HG03432 (cell line): ENCODE data around the gene OXNAD1.
A peak's percentile ranks its signal among the peaks of the same experiment; 100 is the strongest.

Experiments
- ATAC-seq: cut with Tn5 transposase; IDR thresholded peaks from one replicate; pipeline ENCODE4 v1.9.1; 2021; ENCODE audit warnings: mild to moderate bottlenecking, moderate library complexity; ENCODE audit not compliant: unreplicated experiment

OXNAD1 gene

GRCh38 chr3:16245609-16246008 is 19.4 kb upstream of the OXNAD1 start:
- ATAC-seq, result no peak

- ATAC-seq, result peak; percentile 81
Measured at GRCh38 chr3:16247282-16248061, 17.5 kb upstream of the OXNAD1 start.

GRCh38 chr3:16248556-16248955 is 16.5 kb upstream of the OXNAD1 start:
- no peak for ATAC-seq

- no peak for ATAC-seq
Measured at GRCh38 chr3:16249336-16249735, 15.7 kb upstream of the OXNAD1 start.

DNA sequence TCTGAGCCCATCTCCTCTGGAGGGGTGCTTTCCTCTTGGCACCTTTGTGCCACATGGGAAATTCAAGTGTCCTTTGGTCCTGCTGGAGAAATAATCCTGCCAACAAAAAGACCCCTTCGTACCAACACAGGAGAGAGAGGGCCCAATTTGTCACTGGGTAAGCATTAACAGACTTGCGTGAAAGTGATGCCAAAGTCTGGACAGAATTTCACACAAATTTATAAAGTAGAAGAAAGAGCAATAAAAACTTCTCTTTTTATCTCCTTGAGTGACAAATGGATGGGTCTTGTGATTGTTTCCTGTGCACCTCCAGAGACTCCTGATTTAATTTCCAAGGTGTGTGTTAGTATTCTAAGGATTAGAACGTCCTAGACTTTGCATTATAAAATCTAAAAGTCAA is 15.1 kb upstream of the OXNAD1 start:
- ATAC-seq, result no peak

DNA sequence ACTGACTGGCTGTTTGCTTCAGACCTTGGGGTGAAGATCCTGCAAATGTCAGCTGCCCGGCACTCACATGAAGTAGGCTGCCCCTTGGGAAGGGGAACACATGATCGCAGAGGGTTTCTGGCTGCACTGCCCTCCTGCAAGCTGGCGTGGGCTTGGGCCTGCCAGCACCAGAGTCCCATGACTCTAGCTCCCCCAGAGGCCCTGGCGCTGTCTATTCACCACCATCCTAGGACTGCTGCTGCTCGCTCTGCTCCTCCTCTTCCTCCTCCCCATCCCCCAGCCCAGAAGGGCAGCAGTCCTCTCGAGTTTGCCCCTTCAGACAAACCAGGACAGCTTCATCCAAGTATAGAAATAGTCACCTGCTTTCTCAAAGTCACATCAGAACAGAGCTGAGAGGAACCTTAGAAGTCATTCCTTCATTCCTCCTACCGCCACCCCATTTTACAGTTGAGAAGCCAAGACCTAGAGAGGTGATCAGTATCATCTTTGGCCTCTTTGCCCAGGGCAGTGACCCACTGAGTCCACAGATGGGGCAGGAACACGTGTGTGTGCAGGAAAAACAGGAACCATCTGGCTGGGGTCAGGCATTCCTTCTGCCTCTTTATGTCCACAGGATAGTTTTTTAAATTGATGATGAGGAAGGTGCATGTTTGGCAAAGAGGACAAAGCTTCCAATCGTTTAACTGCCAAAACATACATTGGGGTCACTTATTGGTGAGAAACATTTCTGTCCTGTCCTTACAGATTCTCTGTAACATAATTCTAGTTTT is 13.5 kb upstream of the OXNAD1 start:
- ATAC-seq, result no peak

GRCh38 chr3:16252243-16252978 is 12.6 kb upstream of the OXNAD1 start:
- ATAC-seq, result peak; percentile 51

DNA sequence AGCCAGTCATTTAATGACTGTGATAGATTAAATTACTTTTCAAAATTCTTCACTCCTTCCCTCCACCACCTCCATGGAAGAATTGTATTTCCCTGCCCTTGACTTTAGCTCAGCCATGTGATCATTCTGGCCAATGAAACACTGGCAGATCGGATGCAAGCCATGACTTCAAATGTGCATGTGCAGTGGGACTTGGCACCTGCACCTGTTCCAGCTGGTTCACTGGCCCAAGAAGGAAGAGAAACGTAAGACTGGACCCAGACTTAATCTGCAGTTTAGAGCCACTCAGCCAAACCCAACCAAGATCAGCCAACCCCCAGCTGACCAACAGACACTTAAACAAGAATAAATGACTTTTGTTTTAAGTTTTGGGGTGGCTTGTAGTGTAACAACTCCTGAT is 12.0 kb upstream of the OXNAD1 start:
- ATAC-seq, result peak; percentile 26

- no peak for ATAC-seq
Measured at GRCh38 chr3:16253601-16254000, 11.4 kb upstream of the OXNAD1 start.

GRCh38 chr3:16254916-16255315 is 10.1 kb upstream of the OXNAD1 start:
- ATAC-seq, result no peak

DNA sequence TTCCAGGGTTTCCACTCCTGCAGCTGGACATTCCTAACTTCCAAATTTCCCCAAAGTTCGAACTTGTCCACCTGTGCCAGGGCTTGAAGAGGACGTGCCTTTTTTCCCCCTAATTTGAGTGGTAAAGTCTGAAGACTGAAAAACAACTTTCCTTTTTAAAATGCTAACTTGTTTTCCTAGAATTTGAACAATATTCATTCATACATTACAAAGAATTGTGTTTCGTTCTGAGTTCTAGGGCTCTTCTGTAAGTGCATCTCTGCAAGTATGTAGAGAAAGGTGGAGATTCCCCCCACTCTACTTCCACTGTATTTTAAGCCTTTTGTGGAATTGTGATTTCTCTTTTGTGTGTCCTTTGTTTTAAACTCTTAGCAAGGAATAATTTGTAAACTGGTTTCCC is 9.7 kb upstream of the OXNAD1 start:
- no peak for ATAC-seq

- ATAC-seq, result no peak
Measured at GRCh38 chr3:16255726-16256125, 9.3 kb upstream of the OXNAD1 start.

- no peak for ATAC-seq
Measured at GRCh38 chr3:16257309-16257708, 7.7 kb upstream of the OXNAD1 start.

GRCh38 chr3:16258177-16258576 is 6.8 kb upstream of the OXNAD1 start:
- ATAC-seq, result no peak

- no peak for ATAC-seq
Measured at GRCh38 chr3:16258866-16259265, 6.1 kb upstream of the OXNAD1 start.

DNA sequence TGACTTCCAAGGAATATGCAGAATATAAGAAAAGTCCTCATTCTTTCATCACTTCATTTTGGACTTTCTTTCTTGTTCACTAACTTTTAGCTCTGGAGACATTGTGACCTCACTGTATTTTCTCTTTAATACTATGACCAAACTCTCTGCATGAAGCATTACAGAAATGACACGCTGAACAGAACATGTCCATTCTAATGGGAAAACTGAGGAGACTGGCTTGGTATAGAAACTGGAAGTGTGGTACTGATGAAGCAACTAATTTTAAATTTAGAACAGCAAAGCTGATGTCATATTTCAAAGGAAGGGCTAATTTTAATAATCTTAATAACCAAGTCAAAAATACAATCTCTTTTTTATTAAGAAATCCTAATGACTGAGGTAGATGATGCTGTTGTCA is 5.0 kb upstream of the OXNAD1 start:
- no peak for ATAC-seq

DNA sequence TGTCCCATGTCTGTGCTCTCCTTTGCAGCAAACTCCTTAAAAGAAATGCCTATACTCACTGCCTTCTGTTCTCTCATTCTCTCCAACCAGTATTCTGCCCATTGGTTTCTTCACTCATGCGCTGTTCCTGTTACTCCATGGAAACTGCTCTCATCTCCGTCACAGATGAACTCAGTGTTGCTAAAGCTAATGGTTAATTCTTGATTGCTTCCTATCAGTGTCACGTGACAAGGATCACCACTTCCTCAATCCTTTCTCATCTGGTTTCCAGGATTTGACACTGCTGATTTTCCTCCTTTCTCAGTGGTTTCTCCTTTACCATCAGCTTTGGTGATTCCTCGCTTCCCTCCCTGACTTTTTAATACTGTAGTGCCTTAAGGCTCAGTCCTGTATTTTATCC is 2.8 kb upstream of the OXNAD1 start:
- no peak for ATAC-seq

GRCh38 chr3:16264174-16264707 is 771 bp upstream of the OXNAD1 start:
- peak; percentile 0 for ATAC-seq

DNA sequence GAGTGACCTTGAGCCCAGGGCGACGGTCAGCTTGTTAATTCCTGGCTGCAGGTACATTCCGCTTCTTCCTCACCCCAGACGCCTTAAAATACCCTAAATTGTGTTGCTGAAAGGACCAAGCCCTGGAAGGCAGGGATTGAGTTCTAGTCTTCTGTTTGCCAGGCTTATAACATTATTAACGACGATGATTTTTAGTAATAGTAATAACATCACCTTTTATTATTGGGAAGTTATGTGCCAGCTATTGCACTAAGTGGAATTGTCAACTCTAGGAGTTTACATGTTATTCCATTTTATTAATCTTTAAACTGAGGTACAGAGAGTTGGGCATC is 409 bp downstream of the OXNAD1 start:
- no peak for ATAC-seq

GRCh38 chr3:16266714-16267113 is 1.7 kb downstream of the OXNAD1 start:
- ATAC-seq, result no peak

DNA sequence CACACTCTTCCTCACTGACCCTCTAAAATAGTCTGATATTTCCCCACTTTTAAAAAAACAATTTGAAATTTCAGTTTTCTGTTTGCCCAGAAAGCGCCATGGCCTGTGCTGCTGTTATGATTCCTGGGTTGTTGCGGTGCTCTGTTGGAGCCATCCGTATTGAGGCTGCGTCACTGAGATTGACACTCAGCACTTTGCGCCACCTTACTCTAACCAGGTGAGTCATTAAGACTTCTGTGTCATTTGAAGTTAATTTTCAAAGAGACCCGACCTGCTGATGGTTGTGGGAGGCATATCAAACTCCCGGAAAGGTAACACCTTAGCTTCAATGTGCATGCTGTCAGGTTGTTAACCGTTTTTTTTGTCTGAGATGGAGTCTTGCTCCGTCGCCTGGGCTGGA is 5.8 kb downstream of the OXNAD1 start:
- no peak for ATAC-seq

DNA sequence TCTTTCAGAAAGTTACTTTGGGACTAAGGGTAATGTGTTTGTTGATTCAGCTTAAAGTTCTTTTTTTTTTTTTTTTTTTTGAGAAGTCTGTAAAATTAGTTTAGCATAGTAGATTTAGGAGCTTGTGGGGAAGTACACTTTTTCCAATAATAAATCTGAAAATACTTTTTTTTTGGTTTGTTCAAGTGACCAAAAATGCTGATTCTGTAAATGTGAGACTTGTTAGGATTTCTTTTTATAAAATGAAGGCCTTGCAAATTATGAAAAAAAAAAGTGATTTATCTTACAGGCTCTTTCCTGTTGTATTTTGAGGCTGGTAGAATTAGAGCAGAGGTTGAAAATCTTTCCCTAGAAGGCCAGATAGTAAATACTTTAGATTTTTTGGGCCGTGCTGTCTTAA is 7.6 kb downstream of the OXNAD1 start:
- no peak for ATAC-seq
